Right renal cortex interstitium (tissue), 3 donors: ENCODE data around the gene FOXO6. TPM values are rescaled to one million over a fixed set of nuclear protein-coding genes. Genes with fewer than 3 reads are reported as not detected.

Experiments
- DNase-seq, 3 donors: peaks; one replicate each; pipeline ENCODE4 v3.0.0-alpha.2; 2013; ENCODE audit warnings: low read depth in 3 of 3, low spot score in 2 of 3
- polyA plus RNA-seq, 3 donors: library from polyadenylated mRNA; unstranded; fragments of 120-200 nt; gene quantifications; one replicate each; pipeline ENCODE4 v1.2.1, GENCODE V29; 2013; ENCODE audit not compliant: insufficient read length in 3 of 3

FOXO6 gene
- polyA plus RNA-seq, 3 donors: 1.2 to 2.1 (median 1.5) TPM

- DNase-seq: no peak
These were observed 19.9 kb downstream of the FOXO6 start for GRCh38 chr1:41380979-41381691.

GRCh38 chr1:41381692-41382479 is 20.7 kb downstream of the FOXO6 start:
- DNase-seq: no peak

- no peak for DNase-seq
These were observed 21.4 kb downstream of the FOXO6 start for GRCh38 chr1:41382480-41383090.

- DNase-seq: no peak
These were observed 22.0 kb downstream of the FOXO6 start for GRCh38 chr1:41383094-41383852.

- DNase-seq: no peak
These were observed 23.3 kb downstream of the FOXO6 start for GRCh38 chr1:41384579-41384978.

- no peak for DNase-seq
These were observed 24.4 kb downstream of the FOXO6 start for GRCh38 chr1:41385398-41386195.

- no peak for DNase-seq
These were observed 25.0 kb downstream of the FOXO6 start for GRCh38 chr1:41386196-41386663.

- peak in 1 of 3 donors; percentile 83 for DNase-seq
These were observed 26.4 kb downstream of the FOXO6 start for GRCh38 chr1:41387667-41388091.

GRCh38 chr1:41388510-41388909 is 27.3 kb downstream of the FOXO6 start:
- DNase-seq: no peak

GRCh38 chr1:41389009-41389408 is 27.8 kb downstream of the FOXO6 start:
- no peak for DNase-seq

GRCh38 chr1:41390166-41390565 is 28.9 kb downstream of the FOXO6 start:
- no peak for DNase-seq

GRCh38 chr1:41390573-41390972 is 29.3 kb downstream of the FOXO6 start:
- no peak for DNase-seq

GRCh38 chr1:41391834-41392527 is 30.7 kb downstream of the FOXO6 start:
- no peak for DNase-seq

GRCh38 chr1:41392528-41392924 is 31.3 kb downstream of the FOXO6 start:
- DNase-seq: no peak

- no peak for DNase-seq
These were observed 32.6 kb downstream of the FOXO6 start for GRCh38 chr1:41393716-41394368.

- no peak for DNase-seq
These were observed 33.1 kb downstream of the FOXO6 start for GRCh38 chr1:41394369-41394744.

- no peak for DNase-seq
These were observed 34.0 kb downstream of the FOXO6 start for GRCh38 chr1:41394959-41395956.

- no peak for DNase-seq
These were observed 34.9 kb downstream of the FOXO6 start for GRCh38 chr1:41396084-41396483.
